PC-3 (cell line): ENCODE data around the gene LINS1. TPM values are rescaled to one million over a fixed set of nuclear protein-coding genes. Genes with fewer than 3 reads are reported as not detected.

ENCODE experiments used
- ATAC-seq: fragments of 200-7000 bp; cut with Tn5 transposase; 2 replicates; pipeline ENCODE4 v1.9.1; 2020; ENCODE audit warnings: mild to moderate bottlenecking, moderate library complexity
- BruUV-seq: library from RNA; stranded (reverse); fragments of 400-500 nt; replicated peaks from 2 replicates; lab custom pipeline; 2021; lab: Mats Ljungman, UMichigan
- CTCF ChIA-PET: fragments of 300-600 bp; sonication (Branson Sonifier 250); formaldehyde crosslinking; loops from one replicate; lab custom pipeline; 2022; ENCODE audit warnings: antibody characterized with exemption; lab: Charles Lee
- POLR2A ChIA-PET: fragments of 300-600 bp; sonication (Branson Sonifier 250); formaldehyde crosslinking; loops from one replicate; lab custom pipeline; 2022; ENCODE audit warnings: antibody characterized with exemption; ENCODE audit not compliant: unreplicated experiment; lab: Charles Lee
- DNase-seq: peaks from one replicate; pipeline ENCODE4 v3.0.0-alpha.2; 2015
- H2AFZ ChIP-seq: fragments of 300-600 bp; sonication (generic); 2 replicates; pipeline ENCODE4 v1.6.0; 2016; ENCODE audit warnings: antibody characterized with exemption, low read length
- H3F3A ChIP-seq: fragments of 300-600 bp; sonication (generic); one replicate; pipeline ENCODE4 v1.6.0; 2017; ENCODE audit warnings: antibody characterized with exemption, low read length, control low read depth, mild to moderate bottlenecking; ENCODE audit not compliant: unreplicated experiment
- H3K27ac ChIP-seq: fragments of 300-600 bp; sonication (generic); 2 replicates; pipeline ENCODE4 v1.5.1; 2016; ENCODE audit warnings: mild to moderate bottlenecking, low read length
- H3K27me3 ChIP-seq: fragments of 300-600 bp; sonication (generic); 2 replicates; pipeline ENCODE4 v1.6.1; 2016; ENCODE audit warnings: low read length, mixed read lengths
- H3K36me3 ChIP-seq: fragments of 300-600 bp; sonication (generic); 2 replicates; pipeline ENCODE4 v1.6.1; 2016; ENCODE audit warnings: low read depth, mixed run types, low read length, mixed read lengths
- H3K4me1 ChIP-seq: fragments of 300-600 bp; sonication (generic); 2 replicates; pipeline ENCODE4 v1.5.1; 2016; ENCODE audit warnings: low read length; ENCODE audit not compliant: insufficient read depth
- H3K4me2 ChIP-seq: fragments of 300-600 bp; sonication (generic); 2 replicates; pipeline ENCODE4 v1.6.0; 2016; ENCODE audit warnings: low read length
- H3K4me3 ChIP-seq: fragments of 300-600 bp; sonication (generic); 2 replicates; pipeline ENCODE4 v1.5.1; 2016; ENCODE audit warnings: mild to moderate bottlenecking, low read length, mixed read lengths
- H3K79me2 ChIP-seq: fragments of 300-600 bp; sonication (generic); 2 replicates; pipeline ENCODE4 v1.6.1; 2017; ENCODE audit warnings: low read length, mixed read lengths
- H3K9ac ChIP-seq: fragments of 300-600 bp; sonication (generic); 2 replicates; pipeline ENCODE4 v1.6.0; 2016; ENCODE audit warnings: mild to moderate bottlenecking, low read length
- H3K9me2 ChIP-seq: fragments of 300-600 bp; sonication (generic); replicated peaks from 2 replicates; pipeline ENCODE4 v1.6.1; 2016; ENCODE audit warnings: mixed run types, low read length, mixed read lengths
- H3K9me3 ChIP-seq: fragments of 300-600 bp; sonication (generic); 2 replicates; pipeline ENCODE4 v1.6.1; 2016; ENCODE audit warnings: low read length, mixed read lengths
- H4K20me1 ChIP-seq: fragments of 300-600 bp; sonication (generic); 2 replicates; pipeline ENCODE4 v1.6.1; 2016; ENCODE audit warnings: low read length, mixed read lengths
- EZH2 ChIP-seq: fragments of 300-600 bp; sonication (generic); IDR thresholded peaks from one replicate; pipeline ENCODE4 v1.6.1; 2017; ENCODE audit warnings: antibody characterized with exemption, mild to moderate bottlenecking, low read length; ENCODE audit not compliant: unreplicated experiment
- EZH2phosphoT487 ChIP-seq: fragments of 300-600 bp; sonication (generic); IDR thresholded peaks from 2 replicates; pipeline ENCODE4 v1.6.1; 2018; ENCODE audit warnings: mild to moderate bottlenecking, antibody characterized with exemption, low read length, borderline replicate concordance
- intact Hi-C: fragments of 100-400 bp; cut with micrococcal nuclease; formaldehyde crosslinking; loops from 2 replicates; pipeline ENCODE4 v1.9.0; 2023
- total RNA-seq: library from RNA; depleted of rRNA; stranded (reverse); fragments of >200 nt; gene quantifications from 2 replicates; pipeline ENCODE4 v1.2.3, GENCODE V29; 2014
- TF ChIP-seq, protein P1 (sequence below): fragments of 300-600 bp; sonication (generic); conservative IDR thresholded peaks from 2 replicates; pipeline ENCODE4 v1.5.1; 2017; ENCODE audit warnings: antibody characterized with exemption, low read depth, mild to moderate bottlenecking, low read length

The LINS1 gene
- total RNA-seq, 1 experiment from 2014 or later, result 8.5 TPM

DNA sequence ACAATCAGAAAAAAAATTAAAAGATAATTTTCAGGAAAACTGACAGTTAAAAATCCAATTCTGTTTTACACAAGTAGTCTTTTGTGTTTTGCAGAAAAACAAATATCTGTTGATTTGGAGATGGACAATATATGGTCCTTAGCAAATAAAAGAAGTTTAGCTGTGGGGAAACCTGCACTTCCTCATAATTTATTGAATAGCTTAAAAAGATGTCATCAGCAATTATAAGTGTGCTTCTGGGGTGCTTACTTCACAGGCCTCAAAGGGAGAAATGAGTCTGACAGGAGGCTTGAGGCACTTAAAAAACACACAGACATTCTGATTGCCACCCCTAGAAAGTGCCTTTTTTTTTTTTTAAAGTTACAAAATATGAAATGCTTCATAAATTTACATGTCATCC lies 41.7 kb downstream of the LINS1 start:
- Histone ChIP-seq H3F3A (no peaks in the 10 kb centered on the region), H3K9me3 (no peaks in the 10 kb centered on the region), H3K9ac (no peak overlapping the region), H3K27ac (no peak overlapping the region), H4K20me1 (no peaks in the 10 kb centered on the region), H3K4me3 (no peak overlapping the region), H3K79me2 (no peaks in the 10 kb centered on the region), H3K27me3 (no peaks in the 10 kb centered on the region), H2AFZ (no peak overlapping the region), H3K36me3 (no peaks in the 10 kb centered on the region), H3K4me1 (no peaks in the 10 kb centered on the region), H3K4me2 (no peak overlapping the region), H3K9me2 (no peaks in the 10 kb centered on the region)
- ATAC-seq (no peak), DNase-seq (no peak)
- TF ChIP-seq EZH2, result no peak
- TF ChIP-seq EZH2phosphoT487, result no peak
- TF ChIP-seq, protein P1, sequence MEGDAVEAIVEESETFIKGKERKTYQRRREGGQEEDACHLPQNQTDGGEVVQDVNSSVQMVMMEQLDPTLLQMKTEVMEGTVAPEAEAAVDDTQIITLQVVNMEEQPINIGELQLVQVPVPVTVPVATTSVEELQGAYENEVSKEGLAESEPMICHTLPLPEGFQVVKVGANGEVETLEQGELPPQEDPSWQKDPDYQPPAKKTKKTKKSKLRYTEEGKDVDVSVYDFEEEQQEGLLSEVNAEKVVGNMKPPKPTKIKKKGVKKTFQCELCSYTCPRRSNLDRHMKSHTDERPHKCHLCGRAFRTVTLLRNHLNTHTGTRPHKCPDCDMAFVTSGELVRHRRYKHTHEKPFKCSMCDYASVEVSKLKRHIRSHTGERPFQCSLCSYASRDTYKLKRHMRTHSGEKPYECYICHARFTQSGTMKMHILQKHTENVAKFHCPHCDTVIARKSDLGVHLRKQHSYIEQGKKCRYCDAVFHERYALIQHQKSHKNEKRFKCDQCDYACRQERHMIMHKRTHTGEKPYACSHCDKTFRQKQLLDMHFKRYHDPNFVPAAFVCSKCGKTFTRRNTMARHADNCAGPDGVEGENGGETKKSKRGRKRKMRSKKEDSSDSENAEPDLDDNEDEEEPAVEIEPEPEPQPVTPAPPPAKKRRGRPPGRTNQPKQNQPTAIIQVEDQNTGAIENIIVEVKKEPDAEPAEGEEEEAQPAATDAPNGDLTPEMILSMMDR, result no peak
- BruUV-seq, result no TSS peak
- CTCF ChIA-PET, result no interaction called here
- intact Hi-C loops, result no loop called here
- POLR2A ChIA-PET, result no interaction called here

DNA sequence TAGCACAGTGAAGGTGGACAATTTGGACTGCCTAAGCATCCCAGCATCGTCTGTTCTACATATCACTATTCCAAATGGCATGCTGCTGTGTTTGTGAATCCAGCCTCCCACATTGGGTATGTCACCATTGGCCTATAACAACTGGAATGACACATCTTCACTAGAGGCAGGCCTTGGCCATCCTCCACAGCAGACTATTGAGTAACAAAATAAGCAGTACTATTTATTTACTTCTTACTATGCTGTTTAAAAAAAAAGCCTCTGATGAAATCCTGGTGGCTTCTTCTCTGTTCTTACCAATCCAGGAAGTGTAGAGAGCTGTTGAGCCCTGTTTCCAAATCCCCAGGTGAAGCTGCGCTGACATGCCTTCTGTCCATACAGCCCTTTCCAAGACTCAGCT lies 42.7 kb downstream of the LINS1 start:
- Histone ChIP-seq H3F3A (no peaks in the 10 kb centered on the region), H3K79me2 (no peaks in the 10 kb centered on the region), H4K20me1 (no peaks in the 10 kb centered on the region), H3K27me3 (no peaks in the 10 kb centered on the region), H3K4me2 (no peak overlapping the region), H3K4me3 (no peak overlapping the region), H3K36me3 (no peaks in the 10 kb centered on the region), H3K9me2 (no peaks in the 10 kb centered on the region), H3K9me3 (no peaks in the 10 kb centered on the region), H3K9ac (no peak overlapping the region), H3K4me1 (no peaks in the 10 kb centered on the region), H3K27ac (no peak overlapping the region), H2AFZ (no peak overlapping the region)
- TF ChIP-seq EZH2phosphoT487 (no peak), EZH2 (no peak)
- TF ChIP-seq, protein P1, result no peak
- DNase-seq (peak; percentile 34), ATAC-seq (no peak)
- intact Hi-C loops, result no loop called here
- CTCF ChIA-PET, result no interaction called here
- POLR2A ChIA-PET, result no interaction called here
- BruUV-seq, result no TSS peak

DNA sequence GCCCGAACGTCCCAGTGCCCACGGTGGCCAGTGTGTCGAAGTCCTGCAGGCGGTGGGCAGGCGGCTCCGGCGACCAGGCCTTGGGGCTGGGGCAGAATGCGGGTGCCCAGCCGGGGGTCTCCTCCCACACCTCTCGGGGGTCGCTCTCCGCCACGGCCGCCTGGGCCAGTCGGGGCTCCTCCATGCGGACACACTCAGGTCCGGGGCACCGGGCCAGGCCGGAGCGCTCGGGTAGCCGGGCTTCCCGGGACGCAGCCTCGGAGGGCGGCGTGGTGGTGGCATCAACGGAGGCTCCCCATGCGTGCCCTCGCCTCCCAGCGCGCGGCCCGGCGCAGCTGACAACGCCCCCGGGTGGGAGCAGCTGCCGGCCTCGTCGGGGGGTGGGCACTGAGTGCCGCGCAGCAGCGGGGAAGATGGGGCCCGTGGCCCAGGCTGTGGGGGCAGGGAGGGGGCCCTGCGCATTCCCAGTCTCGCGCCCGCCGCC lies 43.2 kb downstream of the LINS1 start:
- H3K4me2 ChIP-seq, result no peak overlapping the region
- no peak for TF ChIP-seq EZH2phosphoT487
- TF ChIP-seq EZH2, result no peak
- TF ChIP-seq, protein P1, result no peak
- intact Hi-C loops, result no loop called here
- H3F3A ChIP-seq, result no peaks in the 10 kb centered on the region
- no peak for DNase-seq
- no peaks in the 10 kb centered on the region for H3K27me3 ChIP-seq
- no peaks in the 10 kb centered on the region for H4K20me1 ChIP-seq
- H3K79me2 ChIP-seq, result no peaks in the 10 kb centered on the region
- H3K27ac ChIP-seq, result no peak overlapping the region
- no TSS peak for BruUV-seq
- no peak for ATAC-seq
- no peaks in the 10 kb centered on the region for H3K9me3 ChIP-seq
- POLR2A ChIA-PET, result no interaction called here
- H3K9ac ChIP-seq, result no peak overlapping the region
- CTCF ChIA-PET, result no interaction called here
- H2AFZ ChIP-seq, result no peak overlapping the region
- H3K36me3 ChIP-seq, result no peaks in the 10 kb centered on the region
- H3K4me1 ChIP-seq, result no peaks in the 10 kb centered on the region
- no peaks in the 10 kb centered on the region for H3K9me2 ChIP-seq
- H3K4me3 ChIP-seq, result no peak overlapping the region
